GM10248 (cell line): ENCODE results near the gene PRRX2.

ENCODE experiments used
- CTCF ChIA-PET: fragments of 300-600 bp; sonication (Branson Sonifier 250); formaldehyde crosslinking; extraction: SDS; loops from one replicate; lab custom pipeline; 2021; ENCODE audit warnings: antibody characterized with exemption; lab: Yijun Ruan, JAX
- POLR2A ChIA-PET: fragments of 350-650 bp; sonication (Branson Sonifier 250); formaldehyde crosslinking; extraction: SDS; loops from one replicate; lab custom pipeline; 2020; ENCODE audit warnings: antibody characterized with exemption; lab: Yijun Ruan, JAX
- DNase-seq: peaks from one replicate; pipeline ENCODE4 v3.0.0; 2012; ENCODE audit errors: extremely low spot score
- TF ChIP-seq, protein P1 (sequence below): IDR thresholded peaks from 2 replicates; pipeline ENCODE4 v1.5.1; 2012; ENCODE audit warnings: mild to moderate bottlenecking, low read depth; ENCODE audit errors: extremely low read depth, missing control alignments, control extremely low read depth

PRRX2 gene

DNA sequence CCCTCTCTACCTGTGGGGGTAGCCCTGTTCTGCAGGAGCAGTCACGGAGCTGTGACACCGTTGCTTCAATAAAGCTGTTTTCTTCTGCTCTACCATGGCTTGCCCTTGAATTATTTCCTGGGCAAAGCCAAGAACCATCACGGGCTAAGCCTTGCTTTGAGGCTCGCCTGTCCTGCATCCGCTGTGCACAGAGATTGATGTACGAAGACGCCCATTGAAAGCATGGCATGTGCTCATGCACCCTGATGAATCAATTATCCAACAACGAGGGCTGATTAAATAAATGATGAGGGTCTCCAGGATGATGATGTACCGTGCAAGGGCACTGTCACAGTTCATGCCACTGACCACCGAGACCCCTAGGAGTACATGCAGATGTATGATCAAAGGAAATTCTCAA is 66.7 kb downstream of the PRRX2 start:
- TF ChIP-seq, protein P1, sequence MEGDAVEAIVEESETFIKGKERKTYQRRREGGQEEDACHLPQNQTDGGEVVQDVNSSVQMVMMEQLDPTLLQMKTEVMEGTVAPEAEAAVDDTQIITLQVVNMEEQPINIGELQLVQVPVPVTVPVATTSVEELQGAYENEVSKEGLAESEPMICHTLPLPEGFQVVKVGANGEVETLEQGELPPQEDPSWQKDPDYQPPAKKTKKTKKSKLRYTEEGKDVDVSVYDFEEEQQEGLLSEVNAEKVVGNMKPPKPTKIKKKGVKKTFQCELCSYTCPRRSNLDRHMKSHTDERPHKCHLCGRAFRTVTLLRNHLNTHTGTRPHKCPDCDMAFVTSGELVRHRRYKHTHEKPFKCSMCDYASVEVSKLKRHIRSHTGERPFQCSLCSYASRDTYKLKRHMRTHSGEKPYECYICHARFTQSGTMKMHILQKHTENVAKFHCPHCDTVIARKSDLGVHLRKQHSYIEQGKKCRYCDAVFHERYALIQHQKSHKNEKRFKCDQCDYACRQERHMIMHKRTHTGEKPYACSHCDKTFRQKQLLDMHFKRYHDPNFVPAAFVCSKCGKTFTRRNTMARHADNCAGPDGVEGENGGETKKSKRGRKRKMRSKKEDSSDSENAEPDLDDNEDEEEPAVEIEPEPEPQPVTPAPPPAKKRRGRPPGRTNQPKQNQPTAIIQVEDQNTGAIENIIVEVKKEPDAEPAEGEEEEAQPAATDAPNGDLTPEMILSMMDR = no peak
- ChIA-PET POLR2A (interaction anchor here (0.5 kb wide), 1 partner anchor 1546 kb away, joined by 3 read pairs; no protein-coding TSS in a partner anchor), CTCF (no interaction called here)
- no peak for DNase-seq

DNA sequence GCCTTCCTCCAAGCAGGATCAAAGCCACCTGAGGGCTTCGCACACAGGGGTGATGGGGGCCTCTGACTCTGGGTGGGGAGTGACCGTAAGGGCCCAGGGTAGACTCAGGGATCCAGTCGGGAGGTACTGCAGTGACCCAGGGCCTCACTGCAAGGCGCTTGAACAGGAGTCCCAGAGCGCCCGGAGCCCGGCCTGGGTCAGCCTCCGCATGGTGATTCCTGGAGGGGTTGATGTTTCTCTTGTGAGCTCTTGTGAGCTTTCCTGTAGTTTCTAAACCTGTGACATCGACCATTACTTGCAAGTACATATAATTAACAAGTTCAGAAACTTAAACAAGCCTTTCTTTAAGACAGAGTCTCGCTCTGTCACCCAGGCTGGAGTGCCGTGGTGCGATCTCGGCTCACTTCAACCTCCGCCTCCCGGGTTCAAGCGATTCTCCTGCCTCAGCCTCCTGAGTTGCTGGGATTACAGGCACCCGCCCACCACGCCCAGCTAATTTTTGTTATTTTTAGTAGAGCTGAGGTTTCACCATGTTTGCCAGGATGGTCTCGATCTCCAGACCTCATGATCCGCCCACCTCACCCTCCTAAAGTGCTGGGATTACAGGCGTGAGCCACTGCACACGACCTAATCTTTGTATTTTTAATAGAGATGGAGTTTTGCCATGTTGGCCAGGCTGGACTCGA is 67.6 kb downstream of the PRRX2 start:
- no peak for DNase-seq
- TF ChIP-seq, protein P1 = no peak
- ChIA-PET POLR2A (no interaction called here), CTCF (interaction anchor here (8.4 kb wide), 1 partner anchor 51 kb away, joined by 99 read pairs; no protein-coding TSS in a partner anchor)

DNA sequence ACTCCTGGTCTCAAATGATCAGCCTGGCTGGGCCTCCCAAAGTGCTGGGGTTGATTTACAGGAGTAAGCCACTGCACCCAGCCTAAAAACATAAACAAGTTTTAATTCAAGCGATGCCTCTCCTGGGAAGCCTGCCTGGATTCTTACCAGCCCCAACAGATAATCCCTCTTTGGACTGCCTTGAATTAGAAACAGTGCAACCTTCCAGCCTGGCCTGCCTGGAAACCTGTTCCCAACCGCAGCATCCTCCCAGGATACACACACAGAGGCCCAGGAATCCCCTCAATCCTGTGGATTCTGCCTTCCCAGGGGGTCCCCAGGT is 68.1 kb downstream of the PRRX2 start:
- TF ChIP-seq, protein P1 = no peak
- no peak for DNase-seq
- ChIA-PET POLR2A (no interaction called here), CTCF (interaction anchor here (8.4 kb wide), 1 partner anchor 51 kb away, joined by 99 read pairs; no protein-coding TSS in a partner anchor)

DNA sequence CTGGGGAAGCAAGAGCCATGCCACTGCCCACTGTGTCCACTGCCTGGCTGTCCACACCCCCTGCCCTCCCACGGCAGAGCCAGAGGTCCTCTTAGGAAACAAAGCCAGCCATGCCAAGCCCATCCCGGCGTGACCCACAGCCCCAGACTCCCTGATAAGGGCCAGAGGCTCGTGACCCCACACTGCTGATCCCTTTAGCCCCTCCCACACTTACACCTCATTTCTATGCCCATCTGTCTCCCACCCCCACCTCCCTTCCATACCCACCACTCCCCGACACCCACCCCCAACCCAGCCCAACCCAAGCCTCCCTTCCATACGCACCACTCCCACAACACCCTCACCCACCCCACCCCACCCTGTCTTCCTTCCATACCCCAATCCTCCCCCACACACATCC is 70.1 kb downstream of the PRRX2 start:
- TF ChIP-seq, protein P1 = no peak
- CTCF ChIA-PET = interaction anchor here (5.2 to 8.4 kb wide), 2 partner anchors 8 to 49 kb away, joined by 74 to 99 read pairs; no protein-coding TSS in a partner anchor
- POLR2A ChIA-PET = no interaction called here
- DNase-seq = no peak

DNA sequence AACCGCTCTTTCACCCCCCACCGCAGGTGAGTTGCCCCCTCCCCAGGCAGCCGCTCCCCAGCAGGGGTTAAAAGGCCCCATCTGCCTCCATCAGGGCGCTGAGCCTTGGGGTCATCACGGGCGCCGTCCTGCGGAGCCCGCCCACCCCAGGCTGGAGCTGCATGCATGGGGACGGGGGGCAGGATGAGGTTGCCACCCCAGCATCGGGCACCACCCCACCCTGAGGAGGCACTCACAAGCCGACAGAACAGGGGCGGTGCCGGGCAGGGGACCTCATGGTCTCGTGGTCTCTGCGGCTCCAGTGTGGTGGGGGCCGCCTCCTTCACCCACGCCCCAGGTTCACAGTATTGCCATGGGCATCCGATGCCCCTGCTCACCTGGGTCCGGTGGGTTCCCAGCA is 70.9 kb downstream of the PRRX2 start:
- POLR2A ChIA-PET = no interaction called here
- TF ChIP-seq, protein P1 = no peak
- DNase-seq = no peak
- CTCF ChIA-PET = interaction anchor here (1.0 to 8.4 kb wide), 7 partner anchors 9 to 504 kb away, joined by 3 to 99 read pairs (median 22); no protein-coding TSS in a partner anchor

DNA sequence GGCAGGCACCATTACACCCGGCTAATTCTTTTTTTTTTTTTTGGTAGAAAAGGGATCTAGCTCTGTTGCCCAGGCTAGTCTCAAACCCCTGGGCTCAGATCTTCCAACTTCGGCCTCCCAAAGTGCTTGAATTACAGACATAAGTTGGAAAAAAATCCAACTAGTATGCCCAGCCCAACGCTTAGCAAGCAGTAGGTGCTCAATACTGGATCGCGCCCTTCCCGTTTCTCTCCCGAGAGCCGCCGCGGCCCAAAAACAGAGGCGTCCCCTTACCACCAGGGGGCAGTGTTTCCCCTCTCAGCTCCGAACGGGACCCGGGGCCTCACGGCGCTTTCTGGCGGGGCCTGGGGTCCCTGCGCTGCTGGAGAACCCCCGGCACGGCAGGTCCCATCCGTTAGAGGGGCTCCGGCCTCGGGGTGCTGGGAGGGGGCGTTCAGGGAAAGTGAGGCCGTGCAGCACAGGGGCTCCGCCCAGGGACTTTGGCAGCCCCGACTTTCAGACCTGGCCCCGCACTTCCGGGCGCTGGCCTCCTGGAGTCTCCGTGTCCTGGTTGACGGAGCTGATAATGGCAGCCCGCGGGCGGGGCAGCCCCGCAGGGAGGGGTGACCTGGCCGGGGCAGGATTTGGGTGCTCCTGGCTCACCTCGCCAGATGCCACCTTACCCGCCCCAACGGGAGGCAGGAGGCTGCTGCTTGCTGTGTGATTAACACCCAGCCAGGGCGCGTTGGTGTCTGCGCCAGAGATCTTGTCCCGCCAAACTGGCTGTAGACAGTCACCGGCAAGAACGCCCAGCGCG is 72.2 kb downstream of the PRRX2 start:
- ChIA-PET POLR2A (no interaction called here), CTCF (interaction anchor here (0.6 to 8.4 kb wide), 35 partner anchors 9 to 611 kb away, joined by 3 to 99 read pairs (median 4); partner anchors contain the start of gene PTGES)
- TF ChIP-seq, protein P1 = peak; percentile 86
- peak; percentile 90 for DNase-seq
